Hematopoietic multipotent progenitor cell treated with erythropoietin and hydrocortisone succinate and interleukin-3 and kit ligand, for 17 days (in vitro differentiated cells): Measurements from ENCODE around the gene KIF20B.

Experiments used
- DNase-seq: peaks from one replicate; pipeline ENCODE4 v3.0.0-alpha.2; 2015; ENCODE audit warnings: low spot score

Gene KIF20B

GRCh38 chr10:89701242-89702120 lies at the start of gene KIF20B:
Gene KIF20B (plus strand): TSS chr10:89701590. CDS start chr10:89705295, 3,705 bp downstream.
- DNase-seq, result peak; percentile 95

GRCh38 chr10:89651916-89652573 lies 49.3 kb upstream of the KIF20B start:
- DNase-seq, result no peak

- no peak for DNase-seq
These were observed 48.5 kb upstream of the KIF20B start for GRCh38 chr10:89652806-89653370.

GRCh38 chr10:89653410-89653869 lies 48.0 kb upstream of the KIF20B start:
- no peak for DNase-seq

GRCh38 chr10:89655722-89656121 lies 45.7 kb upstream of the KIF20B start:
- DNase-seq, result no peak

GRCh38 chr10:89657302-89657701 lies 44.1 kb upstream of the KIF20B start:
- no peak for DNase-seq

GRCh38 chr10:89659143-89660131 lies 42.0 kb upstream of the KIF20B start:
- DNase-seq, result no peak

GRCh38 chr10:89662596-89662995 lies 38.8 kb upstream of the KIF20B start:
- no peak for DNase-seq

GRCh38 chr10:89663144-89663543 lies 38.2 kb upstream of the KIF20B start:
- DNase-seq, result no peak

GRCh38 chr10:89664203-89664602 lies 37.2 kb upstream of the KIF20B start:
- no peak for DNase-seq

- no peak for DNase-seq
These were observed 36.1 kb upstream of the KIF20B start for GRCh38 chr10:89665302-89665701.

GRCh38 chr10:89666138-89666537 lies 35.3 kb upstream of the KIF20B start:
- DNase-seq, result no peak

- no peak for DNase-seq
These were observed 32.9 kb upstream of the KIF20B start for GRCh38 chr10:89668386-89669071.

GRCh38 chr10:89669985-89670384 lies 31.4 kb upstream of the KIF20B start:
- DNase-seq, result no peak

GRCh38 chr10:89670926-89671325 lies 30.5 kb upstream of the KIF20B start:
- DNase-seq, result no peak

GRCh38 chr10:89677341-89677740 lies 24.0 kb upstream of the KIF20B start:
- no peak for DNase-seq

- DNase-seq, result no peak
These were observed 21.4 kb upstream of the KIF20B start for GRCh38 chr10:89679986-89680385.

- no peak for DNase-seq
These were observed 17.5 kb upstream of the KIF20B start for GRCh38 chr10:89683883-89684282.

- no peak for DNase-seq
These were observed 16.8 kb upstream of the KIF20B start for GRCh38 chr10:89684604-89685003.

GRCh38 chr10:89685936-89686335 lies 15.5 kb upstream of the KIF20B start:
- no peak for DNase-seq

- no peak for DNase-seq
These were observed 11.4 kb upstream of the KIF20B start for GRCh38 chr10:89690027-89690426.
